ENCODE results near the gene CENPT. TPM values are rescaled to one million over a fixed set of nuclear protein-coding genes. Genes with fewer than 3 reads are reported as not detected.

The CENPT gene
- total and polyA plus RNA-seq, 10 of the 15 experiments (the other 5 are each of a cell fraction or from before 2014, with no cell fraction given), result 1.1 to 45.7 (median 24.5) TPM

GRCh38 chr16:67888331-67888730, 40.8 kb upstream of the CENPT start (continued):
- TF ChIP-seq TARDBP (IDR thresholded peaks at IDR 0.05; ENCODE audit: borderline replicate concordance), result no peak

GRCh38 chr16:67886387-67886786, 38.9 kb upstream of the CENPT start:
- Histone ChIP-seq H3K27ac (ENCODE audit: control insufficient read depth, insufficient read depth) (no peak overlapping the region), H3K79me2 (ENCODE audit: control insufficient read depth, insufficient read depth, low read length) (no peaks in the 10 kb centered on the region), H3K9me3 (replicated peaks; ENCODE audit: control insufficient read depth, insufficient read depth, low read length) (no peaks in the 10 kb centered on the region), H4K20me1 (ENCODE audit: control insufficient read depth, insufficient read depth) (no peaks in the 10 kb centered on the region), H3K9ac (ENCODE audit: control insufficient read depth, insufficient read depth, low read length) (no peak overlapping the region), H3K4me1 (ENCODE audit: control insufficient read depth, insufficient read depth, low read length) (no peaks in the 10 kb centered on the region), H3K4me2 (ENCODE audit: control insufficient read depth, insufficient read depth) (no peak overlapping the region), H3K4me3 (no peak overlapping the region), H3K36me3 (ENCODE audit: control insufficient read depth in 2 of 2, insufficient read depth in 2 of 2, low read length in 1 of 2) (peaks cover 9 to 27% of the 10 kb centered on the region in 2 experiments; a peak in 3 of 4 replicates), H3K27me3 (replicated peaks in 1 of 2; ENCODE audit: control insufficient read depth in 2 of 2, insufficient read depth in 2 of 2, low read length in 1 of 2) (no peaks in the 10 kb centered on the region), H2AFZ (ENCODE audit: control insufficient read depth, low read depth, low read length) (no peak overlapping the region)
- RAD21 ChIA-PET (ENCODE audit: unreplicated experiment), result interaction anchor here (1.0 to 1.1 kb wide), 2 partner anchors 11 to 231 kb away, joined by 3 read pairs; no protein-coding TSS in a partner anchor
- TF ChIP-seq ZNF24 (IDR thresholded peaks at IDR 0.05), result no peak
- intact Hi-C loops (cut with micrococcal nuclease; ENCODE audit: unreplicated experiment) (no loop called here), in situ Hi-C loops (cut with MboI) (no loop called here)
- DNase-seq (ENCODE audit: low read depth, low spot score) (no peak), ATAC-seq (no peak), FAIRE-seq (no peak)
- BruUV-seq (replicated peaks), result no TSS peak
- SMC1A ChIA-PET (ENCODE audit: uncharacterized antibody, unreplicated experiment), result interaction anchor here (1.0 kb wide), 1 partner anchor 28 kb away, joined by 3 read pairs; no protein-coding TSS in a partner anchor
- 94% methylated on average over 5 of the region's 5 CpGs for WGBS (ENCODE audit: insufficient coverage, insufficient replicate concordance, low lambda C conversion rate, missing lambda C conversion rate)
- CTCF ChIA-PET, result interaction anchor here (1.1 to 5.6 kb wide), 3 partner anchors 12 to 155 kb away, joined by 4 to 39 read pairs (median 5); partner anchors contain the start of gene EDC4
- POLR2A ChIA-PET, result no interaction called here

GRCh38 chr16:67885976-67886375, 38.5 kb upstream of the CENPT start:
- H4K20me1 ChIP-seq (ENCODE audit: control insufficient read depth, insufficient read depth), result no peaks in the 10 kb centered on the region
- DNase-seq (ENCODE audit: low read depth, low spot score) (no peak), ATAC-seq (no peak), FAIRE-seq (no peak)
- no peak overlapping the region for H3K4me2 ChIP-seq (ENCODE audit: control insufficient read depth, insufficient read depth)
- TF ChIP-seq ATF7 (IDR thresholded peaks at IDR 0.05; ENCODE audit: low read depth) (no peak), RUNX3 (IDR thresholded peaks at IDR 0.05; ENCODE audit: low read length) (no peak), ZNF384 (IDR thresholded peaks at IDR 0.05; ENCODE audit: borderline replicate concordance, low read depth, low read length) (no peak), SKIL (IDR thresholded peaks at IDR 0.05; ENCODE audit: low read depth, poor library complexity, severe bottlenecking) (no peak), WRNIP1 (IDR thresholded peaks at IDR 0.05; ENCODE audit: borderline replicate concordance, low read depth, low read length) (no peak)
- in situ Hi-C loops (cut with MboI), result no loop called here
- CTCF ChIA-PET, result interaction anchor here (1.1 to 5.6 kb wide), 3 partner anchors 11 to 155 kb away, joined by 4 to 39 read pairs (median 5); partner anchors contain the start of gene EDC4
- over 99% methylated on average over 19 of the region's 19 CpGs for WGBS (ENCODE audit: insufficient coverage, insufficient replicate concordance, low lambda C conversion rate, missing lambda C conversion rate)
- H3K36me3 ChIP-seq (ENCODE audit: control insufficient read depth in 2 of 2, insufficient read depth in 2 of 2, low read length in 1 of 2), result peaks cover 9 to 29% of the 10 kb centered on the region in 2 experiments; a peak in 3 of 4 replicates
- H3K27me3 ChIP-seq (replicated peaks in 1 of 2; ENCODE audit: control insufficient read depth in 2 of 2, insufficient read depth in 2 of 2, low read length in 1 of 2), result no peaks in the 10 kb centered on the region
- H3K79me2 ChIP-seq (ENCODE audit: control insufficient read depth, insufficient read depth, low read length), result no peaks in the 10 kb centered on the region
- H3K27ac ChIP-seq (ENCODE audit: control insufficient read depth, insufficient read depth), result no peak overlapping the region
- H2AFZ ChIP-seq (ENCODE audit: control insufficient read depth, low read depth, low read length), result no peak overlapping the region
- no peak overlapping the region for H3K4me3 ChIP-seq
- SMC1A ChIA-PET (ENCODE audit: uncharacterized antibody, unreplicated experiment), result no interaction called here
- no peak overlapping the region for H3K9ac ChIP-seq (ENCODE audit: control insufficient read depth, insufficient read depth, low read length)
- no TSS peak for BruUV-seq (replicated peaks)
- POLR2A ChIA-PET, result no interaction called here
- H3K4me1 ChIP-seq (ENCODE audit: control insufficient read depth, insufficient read depth, low read length), result no peaks in the 10 kb centered on the region
- no peaks in the 10 kb centered on the region for H3K9me3 ChIP-seq (replicated peaks; ENCODE audit: control insufficient read depth, insufficient read depth, low read length)
- intact Hi-C loops (cut with micrococcal nuclease; ENCODE audit: unreplicated experiment), result no loop called here
- RAD21 ChIA-PET (ENCODE audit: unreplicated experiment), result interaction anchor here (1.1 kb wide), 1 partner anchor 11 kb away, joined by 3 read pairs; no protein-coding TSS in a partner anchor

Data from GM12878 (cell line).